GM21515 (cell line): ENCODE measurements around the gene LIN28B.
"Not testable (repeated sequence)": the region's sequence is repeated elsewhere in the genome, so short reads cannot be mapped to it uniquely, and the experiment has no call there.

Source experiments
- ATAC-seq: cut with Tn5 transposase; IDR thresholded peaks from one replicate; pipeline ENCODE4 v1.9.1; 2021; ENCODE audit not compliant: unreplicated experiment

LIN28B gene

GRCh38 chr6:104956731-104957294, at the start of gene LIN28B:
Gene LIN28B (plus strand): TSS chr6:104957107. CDS start chr6:104957251, 144 bp downstream.
- ATAC-seq: no peak

GRCh38 chr6:104908031-104908887, 48.6 kb upstream of the LIN28B start:
- ATAC-seq: no peak

- no peak for ATAC-seq
These were observed 47.9 kb upstream of the LIN28B start for GRCh38 chr6:104908888-104909525.

- ATAC-seq: no peak
These were observed 35.0 kb upstream of the LIN28B start for GRCh38 chr6:104921896-104922295.

GRCh38 chr6:104928141-104928540, 28.8 kb upstream of the LIN28B start:
- ATAC-seq: no peak

- ATAC-seq: no peak
These were observed 27.6 kb upstream of the LIN28B start for GRCh38 chr6:104929353-104929752.

GRCh38 chr6:104930939-104931338, 26.0 kb upstream of the LIN28B start:
- ATAC-seq: no peak

- ATAC-seq: no peak
These were observed 20.0 kb upstream of the LIN28B start for GRCh38 chr6:104936766-104937535.

- no peak for ATAC-seq
These were observed 16.5 kb upstream of the LIN28B start for GRCh38 chr6:104940238-104940892.

GRCh38 chr6:104940893-104941728, 15.8 kb upstream of the LIN28B start:
- no peak for ATAC-seq

- ATAC-seq: no peak
These were observed 15.2 kb upstream of the LIN28B start for GRCh38 chr6:104941729-104942091.

- ATAC-seq: no peak
These were observed 13.1 kb upstream of the LIN28B start for GRCh38 chr6:104943781-104944180.

- ATAC-seq: no peak
These were observed 7.7 kb upstream of the LIN28B start for GRCh38 chr6:104949206-104949605.

- no peak for ATAC-seq
These were observed 5.2 kb upstream of the LIN28B start for GRCh38 chr6:104951677-104952076.

- no peak for ATAC-seq
These were observed 4.0 kb upstream of the LIN28B start for GRCh38 chr6:104952911-104953399.

GRCh38 chr6:104953400-104954189, 3.3 kb upstream of the LIN28B start:
- not testable (repeated sequence) for ATAC-seq

- ATAC-seq: no peak
These were observed 2.6 kb upstream of the LIN28B start for GRCh38 chr6:104954190-104954797.

GRCh38 chr6:104955491-104955890, 1.4 kb upstream of the LIN28B start:
- ATAC-seq: no peak
